Endothelial cell of umbilical vein (primary cell): ENCODE results near the gene PDCD7.

Experiments used
- CTCF ChIP-seq, 2 donors: IDR thresholded peaks; 1 replicate in 1 of 2; 2 replicates in 1 of 2; pipeline ENCODE4 v1.5.1; 2011; ENCODE audit warnings: low read length in 2 of 2, mild to moderate bottlenecking in 2 of 2, moderate library complexity in 2 of 2, control low read depth in 1 of 2, inconsistent platforms in 1 of 2, low read depth in 1 of 2; ENCODE audit not compliant: insufficient read depth in 1 of 2; ENCODE audit errors: extremely low read depth in 1 of 2
- EZH2 ChIP-seq: IDR thresholded peaks from 2 replicates; pipeline ENCODE4 v1.6.1; 2012; ENCODE audit warnings: borderline replicate concordance, low read depth, mild to moderate bottlenecking, moderate library complexity, low read length, inconsistent platforms; ENCODE audit not compliant: severe bottlenecking
- FOS ChIP-seq: IDR thresholded peaks from 2 replicates; pipeline ENCODE4 v1.6.1; 2011; ENCODE audit warnings: mild to moderate bottlenecking, low read length, moderate library complexity, borderline replicate concordance; ENCODE audit not compliant: insufficient read depth
- GATA2 ChIP-seq: IDR thresholded peaks from 2 replicates; pipeline ENCODE4 v1.7.0; 2011; ENCODE audit warnings: low read depth, mild to moderate bottlenecking, moderate library complexity, mixed read lengths, low read length; ENCODE audit not compliant: insufficient read length, insufficient read depth
- JUN ChIP-seq: IDR thresholded peaks from 2 replicates; pipeline ENCODE4 v1.6.1; 2011; ENCODE audit warnings: borderline replicate concordance, low read depth; ENCODE audit not compliant: insufficient read length, insufficient read depth
- MAX ChIP-seq: IDR thresholded peaks from 2 replicates; pipeline ENCODE4 v1.6.1; 2011; ENCODE audit not compliant: insufficient read depth, insufficient read length
- MYC ChIP-seq: IDR thresholded peaks from one replicate; pipeline ENCODE4 v1.6.1; 2011; ENCODE audit warnings: mild to moderate bottlenecking, low read depth, low read length
- POLR2A ChIP-seq: IDR thresholded peaks from 2 replicates; pipeline ENCODE4 v1.6.1; 2012; ENCODE audit warnings: low read depth, mild to moderate bottlenecking, control low read depth, low read length
- POLR2AphosphoS5 ChIP-seq: IDR thresholded peaks from 2 replicates; pipeline ENCODE4 v1.6.1; 2012; ENCODE audit warnings: low read depth, mild to moderate bottlenecking, control low read depth, low read length, moderate library complexity; ENCODE audit not compliant: insufficient read depth

- no peak for TF ChIP-seq EZH2
- TF ChIP-seq CTCF (IDR thresholded peaks at IDR 0.05; ENCODE audit: extremely low read depth in 1 of 2, insufficient read depth in 1 of 2, low read depth in 1 of 2, low read length in 2 of 2) = no peak
- TF ChIP-seq MYC = no peak
- TF ChIP-seq POLR2A = no peak
- no peak for TF ChIP-seq MAX
- no peak for TF ChIP-seq POLR2AphosphoS5
- TF ChIP-seq GATA2 = no peak
- TF ChIP-seq FOS = no peak
- no peak for TF ChIP-seq JUN
Measured at GRCh38 chr15:65096481-65097385, 36.9 kb downstream of the PDCD7 start.
